AG08395 (cell line): Measurements from ENCODE around the gene PTPN9.
"Not testable (repeated sequence)": the region's sequence is repeated elsewhere in the genome, so short reads cannot be mapped to it uniquely, and the experiment has no call there.

Experiments
- DNase-seq: peaks from one replicate; pipeline ENCODE4 v3.0.0; 2012; ENCODE audit warnings: mixed read lengths, low spot score

PTPN9 gene

GRCh38 chr15:75578948-75579920 lies at the start of gene PTPN9:
Gene PTPN9, minus strand, starts transcription at chr15:75579315. Its CDS starts 539 bp downstream, at chr15:75578776.
- peak; percentile 73 for DNase-seq

GRCh38 chr15:75625542-75626347 lies 46.6 kb upstream of the PTPN9 start, which contains the start of gene SNUPN:
Gene SNUPN, minus strand, starts transcription at chr15:75625725. Its CDS starts 4,674 bp downstream, at chr15:75621051.
- DNase-seq, result peak; percentile 95

GRCh38 chr15:75622505-75622904 lies 43.4 kb upstream of the PTPN9 start:
- no peak for DNase-seq

GRCh38 chr15:75620841-75621391 lies 41.8 kb upstream of the PTPN9 start:
- DNase-seq, result peak; percentile 93

- peak; percentile 62 for DNase-seq
These were observed 41.1 kb upstream of the PTPN9 start for GRCh38 chr15:75620058-75620820.

- DNase-seq, result no peak
These were observed 37.7 kb upstream of the PTPN9 start for GRCh38 chr15:75616766-75617165.

- no peak for DNase-seq
These were observed 27.9 kb upstream of the PTPN9 start for GRCh38 chr15:75606711-75607699.

GRCh38 chr15:75606026-75606425 lies 26.9 kb upstream of the PTPN9 start:
- DNase-seq, result no peak

GRCh38 chr15:75599401-75599800 lies 20.3 kb upstream of the PTPN9 start:
- DNase-seq, result no peak

- no peak for DNase-seq
These were observed 19.2 kb upstream of the PTPN9 start for GRCh38 chr15:75598361-75598760.

- DNase-seq, result peak; percentile 30
These were observed 18.7 kb upstream of the PTPN9 start for GRCh38 chr15:75597667-75598341.

- DNase-seq, result no peak
These were observed 17.7 kb upstream of the PTPN9 start for GRCh38 chr15:75596703-75597345.

- no peak for DNase-seq
These were observed 15.2 kb upstream of the PTPN9 start for GRCh38 chr15:75594276-75594675.

GRCh38 chr15:75591655-75592364 lies 12.7 kb upstream of the PTPN9 start:
- no peak for DNase-seq

GRCh38 chr15:75590239-75590638 lies 11.1 kb upstream of the PTPN9 start:
- DNase-seq, result no peak

- DNase-seq, result no peak
These were observed 10.0 kb upstream of the PTPN9 start for GRCh38 chr15:75589071-75589470.

GRCh38 chr15:75586422-75586821 lies 7.3 kb upstream of the PTPN9 start:
- DNase-seq, result not testable (repeated sequence)

- no peak for DNase-seq
These were observed 5.0 kb upstream of the PTPN9 start for GRCh38 chr15:75584121-75584520.

- DNase-seq, result no peak
These were observed 4.6 kb upstream of the PTPN9 start for GRCh38 chr15:75583701-75584100.
